ENCODE data around the gene ATRNL1.
"Not testable (repeated sequence)": the region's sequence is repeated elsewhere in the genome, so short reads cannot be mapped to it uniquely, and the experiment has no call there.

The ATRNL1 gene

DNA sequence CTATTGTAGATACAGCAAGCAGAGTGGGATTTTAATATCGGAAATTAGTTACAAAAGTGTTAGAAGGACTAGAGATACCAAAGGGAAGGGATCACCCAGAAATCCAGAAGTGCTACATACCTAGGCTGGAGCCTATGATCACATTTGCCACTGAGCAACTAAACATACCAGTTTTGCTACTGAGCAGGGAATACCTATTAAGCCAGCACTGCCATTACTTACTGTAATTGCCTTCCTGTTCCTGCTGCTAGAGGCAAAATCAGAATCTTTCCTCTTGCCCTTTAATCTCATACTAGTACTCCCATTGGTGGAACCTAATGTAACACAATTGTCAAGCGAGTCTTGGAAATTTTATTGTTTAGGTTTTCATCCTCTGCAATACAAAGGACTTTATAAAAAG lies 121.7 kb downstream of the ATRNL1 start:
- no peak overlapping the region for H3K4me3 ChIP-seq (ENCODE audit: low read depth, low read length)
- TF ChIP-seq, protein P1, sequence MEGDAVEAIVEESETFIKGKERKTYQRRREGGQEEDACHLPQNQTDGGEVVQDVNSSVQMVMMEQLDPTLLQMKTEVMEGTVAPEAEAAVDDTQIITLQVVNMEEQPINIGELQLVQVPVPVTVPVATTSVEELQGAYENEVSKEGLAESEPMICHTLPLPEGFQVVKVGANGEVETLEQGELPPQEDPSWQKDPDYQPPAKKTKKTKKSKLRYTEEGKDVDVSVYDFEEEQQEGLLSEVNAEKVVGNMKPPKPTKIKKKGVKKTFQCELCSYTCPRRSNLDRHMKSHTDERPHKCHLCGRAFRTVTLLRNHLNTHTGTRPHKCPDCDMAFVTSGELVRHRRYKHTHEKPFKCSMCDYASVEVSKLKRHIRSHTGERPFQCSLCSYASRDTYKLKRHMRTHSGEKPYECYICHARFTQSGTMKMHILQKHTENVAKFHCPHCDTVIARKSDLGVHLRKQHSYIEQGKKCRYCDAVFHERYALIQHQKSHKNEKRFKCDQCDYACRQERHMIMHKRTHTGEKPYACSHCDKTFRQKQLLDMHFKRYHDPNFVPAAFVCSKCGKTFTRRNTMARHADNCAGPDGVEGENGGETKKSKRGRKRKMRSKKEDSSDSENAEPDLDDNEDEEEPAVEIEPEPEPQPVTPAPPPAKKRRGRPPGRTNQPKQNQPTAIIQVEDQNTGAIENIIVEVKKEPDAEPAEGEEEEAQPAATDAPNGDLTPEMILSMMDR (IDR thresholded peaks at IDR 0.05; ENCODE audit: low read depth, low read length): no peak

DNA sequence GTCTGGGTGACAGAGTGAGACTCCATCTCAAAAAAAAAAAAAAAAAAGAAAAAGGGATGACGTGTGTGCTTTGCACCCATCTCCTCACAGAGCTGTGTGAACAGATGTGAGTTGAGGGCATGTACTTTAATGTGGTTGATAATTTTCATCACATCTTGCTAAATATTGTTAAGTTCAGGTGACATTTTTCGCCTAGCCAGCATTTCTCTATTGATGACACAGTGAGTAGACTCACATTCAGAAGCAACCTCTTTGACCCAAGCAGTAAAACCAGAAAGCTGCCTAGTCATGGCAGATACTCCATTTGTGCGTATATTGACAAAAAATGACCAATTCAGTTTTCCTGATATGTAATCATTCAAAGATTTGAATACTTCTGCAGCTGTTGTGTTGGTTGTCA lies 126.0 kb downstream of the ATRNL1 start:
- TF ChIP-seq, protein P1 (IDR thresholded peaks at IDR 0.05; ENCODE audit: low read depth, low read length): no peak
- no peak overlapping the region for H3K4me3 ChIP-seq (ENCODE audit: low read depth, low read length)

DNA sequence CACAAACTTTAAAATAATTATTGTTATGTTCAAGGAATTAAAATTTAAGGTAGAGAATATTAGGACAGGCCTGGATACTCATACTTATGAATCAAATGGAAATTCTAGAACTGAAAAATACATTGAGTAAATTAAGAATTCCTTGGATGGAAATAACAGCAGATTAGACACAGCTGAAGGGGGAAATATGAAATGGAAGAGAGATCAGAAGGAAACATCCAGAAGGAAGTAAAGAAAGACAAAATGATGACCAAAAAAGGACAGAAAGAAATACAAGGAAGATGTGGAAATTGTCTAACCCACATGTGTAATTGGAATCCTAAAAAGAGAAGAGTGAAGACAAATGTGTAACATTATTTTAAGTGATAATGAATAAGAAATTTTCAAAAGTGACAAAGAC lies 128.9 kb downstream of the ATRNL1 start:
- H3K4me3 ChIP-seq (ENCODE audit: low read depth, low read length): no peak overlapping the region
- TF ChIP-seq, protein P1 (IDR thresholded peaks at IDR 0.05; ENCODE audit: low read depth, low read length): no peak

DNA sequence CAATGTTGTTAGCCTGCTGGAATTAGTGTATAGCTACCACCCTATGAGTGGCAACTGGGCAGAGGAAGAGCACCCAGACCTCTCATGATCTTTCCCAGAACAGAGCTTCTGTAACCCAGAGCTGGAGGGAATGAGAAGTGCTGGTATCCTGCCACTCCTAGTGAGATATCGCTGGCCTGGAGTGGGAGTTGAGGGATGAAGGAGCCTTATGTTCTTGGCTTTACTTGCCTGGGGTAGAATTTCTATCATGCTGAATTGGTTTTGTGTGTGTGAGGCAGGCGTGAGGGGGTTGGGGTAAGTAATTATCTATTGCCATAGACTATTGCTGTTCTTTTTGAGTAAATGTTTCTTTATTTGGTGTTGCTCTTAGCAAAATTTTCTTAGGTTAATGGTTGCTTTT lies 146.6 kb downstream of the ATRNL1 start:
- TF ChIP-seq, protein P1 (IDR thresholded peaks at IDR 0.05; ENCODE audit: low read depth, low read length): no peak
- no peak overlapping the region for H3K4me3 ChIP-seq (ENCODE audit: low read depth, low read length)

DNA sequence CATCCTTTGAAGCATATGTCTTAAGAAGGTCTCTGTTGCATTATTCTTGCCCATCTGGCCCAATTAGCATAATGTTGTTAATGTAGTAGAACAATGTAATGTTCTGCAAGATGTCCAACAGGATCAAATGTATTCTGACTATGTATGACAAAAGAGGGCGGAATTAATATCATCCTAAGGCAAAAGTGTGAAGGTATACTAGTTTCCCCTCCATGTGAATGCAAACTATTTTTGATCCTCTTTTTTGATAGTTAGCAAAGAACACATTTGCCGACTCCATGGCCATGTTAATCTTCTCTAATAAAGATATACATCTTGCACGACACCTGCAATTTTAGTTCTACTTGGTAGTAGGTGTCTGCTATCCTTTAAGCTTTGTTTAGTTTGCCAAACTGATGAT lies 157.6 kb downstream of the ATRNL1 start:
- TF ChIP-seq, protein P1 (IDR thresholded peaks at IDR 0.05; ENCODE audit: low read depth, low read length): no peak
- H3K4me3 ChIP-seq (ENCODE audit: low read depth, low read length): no peak overlapping the region

DNA sequence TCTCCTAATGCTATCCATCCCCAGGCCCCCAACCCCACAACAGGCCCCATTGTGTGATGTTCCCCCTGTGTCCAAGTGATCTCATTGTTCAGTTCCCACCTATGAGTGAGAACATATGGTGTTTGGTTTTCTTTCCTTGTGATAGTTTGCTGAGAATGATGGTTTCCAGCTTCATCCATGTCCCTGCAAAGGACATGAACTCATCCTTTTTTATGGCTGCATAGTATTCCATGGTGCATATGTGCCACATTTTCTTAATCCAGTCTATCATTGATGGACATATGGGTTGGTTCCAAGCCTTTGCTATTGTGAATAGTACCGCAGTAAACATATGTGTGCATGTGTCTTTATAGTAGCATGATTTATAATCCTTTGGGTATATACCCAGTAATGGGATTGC lies 160.6 kb downstream of the ATRNL1 start:
- not testable (repeated sequence) for H3K4me3 ChIP-seq (ENCODE audit: low read depth, low read length)

DNA sequence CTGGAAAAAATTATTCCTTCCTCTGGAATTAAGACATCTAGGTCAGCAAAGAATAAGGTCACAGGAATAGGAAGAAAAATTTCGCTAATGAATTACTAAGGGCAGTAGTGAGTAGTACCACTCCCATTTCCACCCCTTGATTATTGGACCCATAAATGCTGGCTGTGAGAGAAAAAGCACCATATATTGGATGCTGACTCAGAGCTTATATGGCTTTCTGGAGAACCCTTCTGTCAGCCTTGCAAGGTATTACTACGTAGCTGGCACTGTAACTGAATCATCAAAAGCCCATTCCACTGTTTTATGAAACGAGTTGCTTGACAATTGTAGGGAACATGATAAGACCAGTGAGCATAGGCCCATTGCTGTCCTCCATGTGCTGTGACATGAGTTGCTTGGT lies 179.3 kb downstream of the ATRNL1 start:
- no peak overlapping the region for H3K4me3 ChIP-seq (ENCODE audit: low read depth, low read length)
- TF ChIP-seq, protein P1 (IDR thresholded peaks at IDR 0.05; ENCODE audit: low read depth, low read length): no peak

DNA sequence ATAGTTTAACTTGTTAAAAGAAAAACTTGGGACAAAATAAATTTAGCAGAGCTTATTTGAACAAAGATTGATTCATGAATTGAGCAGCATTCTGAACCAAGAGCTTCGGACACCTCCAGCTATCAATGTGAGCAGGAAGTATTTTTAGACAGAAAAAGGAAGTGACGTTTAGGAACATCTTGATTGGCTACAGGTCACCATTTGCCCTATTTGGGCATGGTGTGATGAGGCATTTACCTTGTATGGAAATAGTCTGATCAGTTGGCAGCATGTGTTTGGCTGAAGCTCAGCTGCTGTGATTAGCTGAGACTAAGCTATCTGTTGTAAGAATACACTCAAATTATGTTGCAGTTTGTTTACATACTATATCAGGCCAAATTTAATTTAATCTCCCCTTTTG lies 185.1 kb downstream of the ATRNL1 start:
- no peak overlapping the region for H3K4me3 ChIP-seq (ENCODE audit: low read depth, low read length)
- TF ChIP-seq, protein P1 (IDR thresholded peaks at IDR 0.05; ENCODE audit: low read depth, low read length): no peak

Measured in WI38 (cell line).